Measurements from ENCODE around the gene ACP4. TPM values are rescaled to one million over a fixed set of nuclear protein-coding genes. Genes with fewer than 3 reads are reported as not detected.

Gene ACP4
- polyA plus RNA-seq, 3 donors, result not detected

DNA sequence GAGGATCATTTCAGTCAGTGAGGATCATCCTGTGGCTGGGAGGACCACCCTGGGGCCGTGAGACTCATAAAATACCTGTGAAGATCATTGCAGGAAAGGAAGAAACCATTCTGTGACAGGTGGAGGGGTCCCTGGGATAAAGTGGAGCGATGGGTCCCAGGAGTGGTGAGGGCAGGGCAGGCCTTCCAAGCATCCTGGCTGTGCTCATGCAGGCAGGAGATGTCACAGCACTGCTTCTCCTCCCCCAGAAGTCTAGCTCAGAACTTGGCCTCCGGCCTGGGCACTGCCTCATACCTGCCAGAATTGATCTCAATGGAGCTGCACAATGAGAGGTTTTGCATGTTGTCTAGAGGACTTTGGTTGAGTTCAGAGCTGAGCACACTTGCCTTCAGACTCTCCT lies 22.3 kb downstream of the ACP4 start:
- peaks cover 35 to 53% (median 39%) of the 10 kb centered on the region in 3 donors for H3K27me3 Mint-ChIP-seq (ENCODE audit: low read depth in 3 of 3)
- H3K4me3 Mint-ChIP-seq, result no peak overlapping the region
- H3K9me3 Mint-ChIP-seq, result peaks cover 3 to 15% (median 8%) of the 10 kb centered on the region in 7 donors
- intact Hi-C loops (cut with micrococcal nuclease), result no loop called here
- no peak overlapping the region for H3K9ac ChIP-seq (ENCODE audit: insufficient read depth, low read length, poor library complexity, severe bottlenecking)
- H4K20me1 ChIP-seq (ENCODE audit: insufficient read depth, low read length), result no peaks in the 10 kb centered on the region
- WGBS (ENCODE audit: insufficient coverage), result 100% methylated on average over 1 of the region's 3 CpGs
- H3K79me2 ChIP-seq (ENCODE audit: insufficient read depth, low read length), result no peaks in the 10 kb centered on the region
- H3K27me3 ChIP-seq (ENCODE audit: control insufficient read depth in 2 of 2, insufficient read depth in 2 of 2, low read length in 2 of 2), result peaks cover 0 to 17% of the 10 kb centered on the region in 2 donors
- no peaks in the 10 kb centered on the region for H3K36me3 ChIP-seq (replicated peaks in 1 of 2; ENCODE audit: control insufficient read depth in 1 of 2, insufficient read depth in 2 of 2, low read length in 2 of 2)
- no peak overlapping the region for H3K4me3 ChIP-seq (replicated peaks in 1 of 3; ENCODE audit: low read depth in 2 of 3, low read length in 3 of 3)
- peaks cover 5 to 6% of the 10 kb centered on the region in 2 donors for H3K9me3 ChIP-seq (replicated peaks in 1 of 2; ENCODE audit: control insufficient read depth in 1 of 2, insufficient read depth in 1 of 2, low read length in 2 of 2)
- DNase-seq, result no peak
- no peak overlapping the region for H3K4me2 ChIP-seq (replicated peaks; ENCODE audit: extremely low read depth, low read length, poor library complexity, severe bottlenecking)
- H3K36me3 Mint-ChIP-seq, result no peaks in the 10 kb centered on the region
- H2AFZ ChIP-seq (ENCODE audit: insufficient read depth, low read depth, low read length, poor library complexity, severe bottlenecking), result no peak overlapping the region
- peak overlapping the region in 1 of 7 donors; percentile 34 for H3K27ac Mint-ChIP-seq
- no peak overlapping the region for H3K27ac ChIP-seq (ENCODE audit: low read depth in 1 of 2, low read length in 2 of 2)
- H3K4me1 ChIP-seq (ENCODE audit: control insufficient read depth in 1 of 2, insufficient read depth in 2 of 2, low read length in 2 of 2), result no peaks in the 10 kb centered on the region
- H3K4me1 Mint-ChIP-seq, result no peaks in the 10 kb centered on the region
- TF ChIP-seq, protein P1, sequence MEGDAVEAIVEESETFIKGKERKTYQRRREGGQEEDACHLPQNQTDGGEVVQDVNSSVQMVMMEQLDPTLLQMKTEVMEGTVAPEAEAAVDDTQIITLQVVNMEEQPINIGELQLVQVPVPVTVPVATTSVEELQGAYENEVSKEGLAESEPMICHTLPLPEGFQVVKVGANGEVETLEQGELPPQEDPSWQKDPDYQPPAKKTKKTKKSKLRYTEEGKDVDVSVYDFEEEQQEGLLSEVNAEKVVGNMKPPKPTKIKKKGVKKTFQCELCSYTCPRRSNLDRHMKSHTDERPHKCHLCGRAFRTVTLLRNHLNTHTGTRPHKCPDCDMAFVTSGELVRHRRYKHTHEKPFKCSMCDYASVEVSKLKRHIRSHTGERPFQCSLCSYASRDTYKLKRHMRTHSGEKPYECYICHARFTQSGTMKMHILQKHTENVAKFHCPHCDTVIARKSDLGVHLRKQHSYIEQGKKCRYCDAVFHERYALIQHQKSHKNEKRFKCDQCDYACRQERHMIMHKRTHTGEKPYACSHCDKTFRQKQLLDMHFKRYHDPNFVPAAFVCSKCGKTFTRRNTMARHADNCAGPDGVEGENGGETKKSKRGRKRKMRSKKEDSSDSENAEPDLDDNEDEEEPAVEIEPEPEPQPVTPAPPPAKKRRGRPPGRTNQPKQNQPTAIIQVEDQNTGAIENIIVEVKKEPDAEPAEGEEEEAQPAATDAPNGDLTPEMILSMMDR (IDR thresholded peaks at IDR 0.05), result no peak

DNA sequence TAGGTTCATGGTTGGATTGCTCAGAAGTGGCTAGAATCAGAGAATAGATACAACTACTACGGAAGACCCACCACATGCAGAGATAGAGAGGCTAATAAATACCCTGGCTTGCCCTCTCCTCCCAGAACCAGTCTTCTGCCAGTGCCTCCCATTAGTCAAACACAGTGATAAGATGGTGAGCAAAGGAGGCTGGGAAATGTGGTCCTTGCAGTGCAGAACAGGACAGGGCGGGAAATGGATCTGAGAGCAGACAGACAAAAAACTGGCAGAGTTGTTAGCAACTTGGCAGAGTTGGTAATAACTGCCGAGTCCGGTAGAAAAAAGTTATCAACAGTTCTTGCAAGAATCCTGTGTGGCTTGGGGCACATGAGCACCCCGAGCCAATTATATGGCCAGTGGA lies 24.7 kb downstream of the ACP4 start:
- no peak for DNase-seq
- H3K9me3 Mint-ChIP-seq, result peaks cover 3 to 18% (median 12%) of the 10 kb centered on the region in 7 donors
- H3K27ac Mint-ChIP-seq, result no peak overlapping the region
- peaks cover 15% of the 10 kb centered on the region for H3K4me1 Mint-ChIP-seq
- H4K20me1 ChIP-seq (ENCODE audit: insufficient read depth, low read length), result no peaks in the 10 kb centered on the region
- H3K4me3 ChIP-seq (replicated peaks in 1 of 3; ENCODE audit: low read depth in 2 of 3, low read length in 3 of 3), result no peak overlapping the region
- 95% methylated on average over 4 of the region's 5 CpGs for WGBS (ENCODE audit: insufficient coverage)
- peaks cover 5 to 6% of the 10 kb centered on the region in 2 donors for H3K9me3 ChIP-seq (replicated peaks in 1 of 2; ENCODE audit: control insufficient read depth in 1 of 2, insufficient read depth in 1 of 2, low read length in 2 of 2)
- no peaks in the 10 kb centered on the region for H3K36me3 ChIP-seq (replicated peaks in 1 of 2; ENCODE audit: control insufficient read depth in 1 of 2, insufficient read depth in 2 of 2, low read length in 2 of 2)
- peaks cover 0 to 3% of the 10 kb centered on the region in 2 donors for H3K36me3 Mint-ChIP-seq
- H3K4me3 Mint-ChIP-seq, result no peak overlapping the region
- H3K9ac ChIP-seq (ENCODE audit: insufficient read depth, low read length, poor library complexity, severe bottlenecking), result no peak overlapping the region
- intact Hi-C loops (cut with micrococcal nuclease), result no loop called here
- H3K4me1 ChIP-seq (ENCODE audit: control insufficient read depth in 1 of 2, insufficient read depth in 2 of 2, low read length in 2 of 2), result peaks cover 8 to 10% of the 10 kb centered on the region in 2 donors
- peaks cover 0 to 38% of the 10 kb centered on the region in 2 donors for H3K27me3 ChIP-seq (ENCODE audit: control insufficient read depth in 2 of 2, insufficient read depth in 2 of 2, low read length in 2 of 2)
- H3K27ac ChIP-seq (ENCODE audit: low read depth in 1 of 2, low read length in 2 of 2), result no peak overlapping the region
- H3K79me2 ChIP-seq (ENCODE audit: insufficient read depth, low read length), result no peaks in the 10 kb centered on the region
- TF ChIP-seq, protein P1 (IDR thresholded peaks at IDR 0.05), result no peak
- no peak overlapping the region for H3K4me2 ChIP-seq (replicated peaks; ENCODE audit: extremely low read depth, low read length, poor library complexity, severe bottlenecking)
- H2AFZ ChIP-seq (ENCODE audit: insufficient read depth, low read depth, low read length, poor library complexity, severe bottlenecking), result no peak overlapping the region
- H3K27me3 Mint-ChIP-seq (ENCODE audit: low read depth in 3 of 3), result peaks cover 52 to 69% (median 59%) of the 10 kb centered on the region in 3 donors

Measured in CD14-positive monocyte (primary cell).